Measurements from ENCODE around the gene MAF.

The MAF gene

GRCh38 chr16:79621027-79621426 lies 20.5 kb upstream of the MAF start:
- ChIA-PET CTCF (no interaction called here), POLR2A (no interaction called here)
- DNase-seq (ENCODE audit: low read depth, low spot score): no peak
- H3K4me3 ChIP-seq (ENCODE audit: low read depth, low read length): no peak overlapping the region
- no peak for TF ChIP-seq CTCF (IDR thresholded peaks at IDR 0.05; ENCODE audit: insufficient read depth, low read length, missing control alignments)

GRCh38 chr16:79618692-79619050 lies 18.1 kb upstream of the MAF start:
- no peak overlapping the region for H3K4me3 ChIP-seq (ENCODE audit: low read depth, low read length)
- POLR2A ChIA-PET: no interaction called here
- TF ChIP-seq CTCF (IDR thresholded peaks at IDR 0.05; ENCODE audit: insufficient read depth, low read length, missing control alignments): no peak
- CTCF ChIA-PET: no interaction called here
- DNase-seq (ENCODE audit: low read depth, low spot score): no peak

- H3K4me3 ChIP-seq (ENCODE audit: low read depth, low read length): no peak overlapping the region
- CTCF ChIA-PET: no interaction called here
- no peak for DNase-seq (ENCODE audit: low read depth, low spot score)
- POLR2A ChIA-PET: no interaction called here
- no peak for TF ChIP-seq CTCF (IDR thresholded peaks at IDR 0.05; ENCODE audit: insufficient read depth, low read length, missing control alignments)
These were observed 17.6 kb upstream of the MAF start for GRCh38 chr16:79618041-79618691.

- CTCF ChIA-PET: no interaction called here
- no peak for TF ChIP-seq CTCF (IDR thresholded peaks at IDR 0.05; ENCODE audit: insufficient read depth, low read length, missing control alignments)
- no peak overlapping the region for H3K4me3 ChIP-seq (ENCODE audit: low read depth, low read length)
- DNase-seq (ENCODE audit: low read depth, low spot score): no peak
- POLR2A ChIA-PET: no interaction called here
These were observed 12.5 kb upstream of the MAF start for GRCh38 chr16:79613009-79613408.

- ChIA-PET CTCF (interaction anchor here (0.6 kb wide), 1 partner anchor 10 kb away, joined by 3 read pairs; no protein-coding TSS in a partner anchor), POLR2A (no interaction called here)
- H3K4me3 ChIP-seq (ENCODE audit: low read depth, low read length): no peak overlapping the region
- TF ChIP-seq CTCF (IDR thresholded peaks at IDR 0.05; ENCODE audit: insufficient read depth, low read length, missing control alignments): no peak
- DNase-seq (ENCODE audit: low read depth, low spot score): no peak
These were observed 11.7 kb upstream of the MAF start for GRCh38 chr16:79612207-79612606.

GRCh38 chr16:79610771-79611170 lies 10.2 kb upstream of the MAF start:
- H3K4me3 ChIP-seq (ENCODE audit: low read depth, low read length): no peak overlapping the region
- ChIA-PET CTCF (no interaction called here), POLR2A (no interaction called here)
- no peak for TF ChIP-seq CTCF (IDR thresholded peaks at IDR 0.05; ENCODE audit: insufficient read depth, low read length, missing control alignments)
- no peak for DNase-seq (ENCODE audit: low read depth, low spot score)
